CD4-positive, alpha-beta T cell (primary cell): ENCODE measurements around the gene PLEKHA5. TPM values are rescaled to one million over a fixed set of nuclear protein-coding genes. Genes with fewer than 3 reads are reported as not detected.

Source experiments
- ATAC-seq: fragments of 200-7000 bp; cut with Tn5 transposase; one replicate; pipeline ENCODE4 v1.10.0; 2022; ENCODE audit warnings: mild to moderate bottlenecking; ENCODE audit not compliant: poor library complexity
- CTCF ChIA-PET: fragments of 350-600 bp; sonication (Branson Sonifier 250); formaldehyde crosslinking; loops from one replicate; lab custom pipeline; 2021; ENCODE audit warnings: antibody characterized with exemption, inconsistent platforms; lab: Charles Lee
- POLR2A ChIA-PET: fragments of 350-600 bp; sonication (Branson Sonifier 250); formaldehyde crosslinking; loops from one replicate; lab custom pipeline; 2021; ENCODE audit warnings: antibody characterized with exemption, inconsistent platforms; lab: Charles Lee
- DNase-seq, 14 experiments: peaks; one replicate each; pipeline ENCODE4 v3.0.0-alpha.2; 2013 to 2020; ENCODE audit warnings: mixed read lengths in 2 of 14
- H3K27ac ChIP-seq, 2 donors: one replicate each; pipeline versions ENCODE4 v1.5.1 to v1.7.0; 2013; ENCODE audit warnings: low read length in 2 of 2, low read depth in 1 of 2, mild to moderate bottlenecking in 1 of 2
- H3K27me3 ChIP-seq, 2 experiments: 1 replicate in 1 of 2; 2 replicates in 1 of 2; pipeline versions ENCODE4 v1.6.1 to v1.7.0; 2013; ENCODE audit warnings: low read length in 2 of 2, control low read depth in 1 of 2, mild to moderate bottlenecking in 1 of 2, moderate library complexity in 1 of 2; ENCODE audit not compliant: insufficient read depth in 2 of 2, control insufficient read depth in 1 of 2
- H3K36me3 ChIP-seq: one replicate; pipeline ENCODE4 v1.6.1; 2013; ENCODE audit warnings: low read length, control low read depth; ENCODE audit not compliant: insufficient read depth
- H3K4me1 ChIP-seq: one replicate; pipeline ENCODE4 v1.6.1; 2013; ENCODE audit warnings: low read length, control low read depth; ENCODE audit not compliant: insufficient read depth
- H3K4me3 ChIP-seq: one replicate; pipeline ENCODE4 v1.5.1; 2013; ENCODE audit warnings: mild to moderate bottlenecking, low read length, moderate library complexity
- H3K9me3 ChIP-seq, 2 experiments: 1 replicate in 1 of 2; 2 replicates in 1 of 2; pipeline versions ENCODE4 v1.6.1 to v1.7.0; 2013; ENCODE audit warnings: low read length in 2 of 2, mild to moderate bottlenecking in 2 of 2, control low read depth in 1 of 2, moderate library complexity in 1 of 2; ENCODE audit not compliant: control insufficient read depth in 1 of 2, insufficient read depth in 1 of 2
- H3K27ac Mint-ChIP-seq: one replicate; pipeline ENCODE4 v1.8.0; 2020; ENCODE audit warnings: mixed read lengths
- H3K27me3 Mint-ChIP-seq: one replicate; pipeline ENCODE4 v1.8.0; 2021; ENCODE audit warnings: mixed read lengths
- H3K36me3 Mint-ChIP-seq: one replicate; pipeline ENCODE4 v1.8.0; 2021; ENCODE audit warnings: low read depth, mixed read lengths
- H3K4me1 Mint-ChIP-seq: one replicate; pipeline ENCODE4 v1.8.0; 2021; ENCODE audit warnings: low read depth, mixed read lengths
- H3K4me3 Mint-ChIP-seq: one replicate; pipeline ENCODE4 v1.8.0; 2020; ENCODE audit warnings: mild to moderate bottlenecking, mixed read lengths
- H3K9me3 Mint-ChIP-seq: one replicate; pipeline ENCODE4 v1.8.0; 2020; ENCODE audit warnings: mixed read lengths
- CTCF ChIP-seq: fragments of 200-600 bp; IDR thresholded peaks from one replicate; pipeline ENCODE4 v1.8.0; 2022; ENCODE audit warnings: antibody characterized with exemption, mild to moderate bottlenecking
- intact Hi-C, 2 experiments: fragments of 100-400 bp; cut with DNase I in 1 of 2; cut with micrococcal nuclease in 1 of 2; formaldehyde crosslinking; loops; one replicate each; pipeline versions ENCODE4 v1.15.1 to v1.9.0; 2023 to 2025; cut with DNase I, micrococcal nuclease
- total RNA-seq, 174 experiments: library from RNA in 2 of 174; stranded (reverse) in 2 of 174; gene quantifications; one replicate each; pipeline ENCODE4 v1.2.3 and lab custom pipeline; 2021 to 2026

Gene PLEKHA5
- total RNA-seq, 2 experiments from 2014 or later, result 4.5 to 5.4 TPM

- intact Hi-C loops, result no loop called here
- Mint-ChIP-seq H3K27ac (no peak overlapping the region), H3K27me3 (no peaks in the 10 kb centered on the region), H3K36me3 (no peaks in the 10 kb centered on the region), H3K4me3 (no peak overlapping the region), H3K9me3 (no peaks in the 10 kb centered on the region), H3K4me1 (no peaks in the 10 kb centered on the region)
- DNase-seq (no peak), ATAC-seq (no peak)
- Histone ChIP-seq H3K27ac (no peak overlapping the region), H3K27me3 (no peaks in the 10 kb centered on the region), H3K4me3 (no peak overlapping the region), H3K9me3 (no peaks in the 10 kb centered on the region), H3K4me1 (no peaks in the 10 kb centered on the region), H3K36me3 (no peaks in the 10 kb centered on the region)
- ChIA-PET POLR2A (no interaction called here), CTCF (interaction anchor here (0.6 to 1.5 kb wide), 2 partner anchors 9 to 17 kb away, joined by 4 read pairs; no protein-coding TSS in a partner anchor)
- TF ChIP-seq CTCF, result no peak
These were observed 70.7 kb downstream of the PLEKHA5 start for GRCh38 chr12:19200261-19200660.

GRCh38 chr12:19201661-19202060, 72.1 kb downstream of the PLEKHA5 start:
- ATAC-seq (no peak), DNase-seq (no peak)
- Mint-ChIP-seq H3K9me3 (no peaks in the 10 kb centered on the region), H3K36me3 (no peaks in the 10 kb centered on the region), H3K27me3 (no peaks in the 10 kb centered on the region), H3K4me1 (no peaks in the 10 kb centered on the region), H3K27ac (no peak overlapping the region), H3K4me3 (no peak overlapping the region)
- Histone ChIP-seq H3K27me3 (no peaks in the 10 kb centered on the region), H3K27ac (no peak overlapping the region), H3K4me3 (no peak overlapping the region), H3K4me1 (no peaks in the 10 kb centered on the region), H3K36me3 (no peaks in the 10 kb centered on the region), H3K9me3 (no peaks in the 10 kb centered on the region)
- TF ChIP-seq CTCF, result no peak
- intact Hi-C loops, result no loop called here
- ChIA-PET POLR2A (no interaction called here), CTCF (no interaction called here)

GRCh38 chr12:19203013-19203412, 73.5 kb downstream of the PLEKHA5 start:
- Histone ChIP-seq H3K4me3 (no peak overlapping the region), H3K27me3 (no peaks in the 10 kb centered on the region), H3K4me1 (no peaks in the 10 kb centered on the region), H3K27ac (no peak overlapping the region), H3K36me3 (no peaks in the 10 kb centered on the region), H3K9me3 (no peaks in the 10 kb centered on the region)
- H3K27me3 Mint-ChIP-seq, result no peaks in the 10 kb centered on the region
- TF ChIP-seq CTCF, result no peak
- H3K27ac Mint-ChIP-seq, result no peak overlapping the region
- no peaks in the 10 kb centered on the region for H3K36me3 Mint-ChIP-seq
- ATAC-seq, result no peak
- intact Hi-C loops, result no loop called here
- ChIA-PET POLR2A (no interaction called here), CTCF (no interaction called here)
- no peak for DNase-seq
- H3K9me3 Mint-ChIP-seq, result no peaks in the 10 kb centered on the region
- no peaks in the 10 kb centered on the region for H3K4me1 Mint-ChIP-seq
- no peak overlapping the region for H3K4me3 Mint-ChIP-seq
